ENCODE results near the gene KCNH8. TPM values are rescaled to one million over a fixed set of nuclear protein-coding genes. Genes with fewer than 3 reads are reported as not detected.

Gene KCNH8
- total RNA-seq, 1 donor, result not detected

GRCh38 chr3:19473971-19474580 is 325.8 kb downstream of the KCNH8 start:
- Histone ChIP-seq H3K4me3 (ENCODE audit: insufficient read depth, low read length) (no peak overlapping the region), H3K27me3 (ENCODE audit: insufficient read depth, low read length) (no peaks in the 10 kb centered on the region), H2AFZ (ENCODE audit: low read length) (no peak overlapping the region), H4K20me1 (ENCODE audit: insufficient read depth, low read length) (no peaks in the 10 kb centered on the region), H3K9me3 (ENCODE audit: low read depth, low read length) (no peaks in the 10 kb centered on the region), H3K27ac (ENCODE audit: low read depth, low read length) (no peak overlapping the region), H3K36me3 (ENCODE audit: insufficient read depth, low read length) (no peaks in the 10 kb centered on the region), H3K4me1 (ENCODE audit: insufficient read depth, low read length) (no peaks in the 10 kb centered on the region), H3K79me2 (ENCODE audit: insufficient read depth, low read length) (no peaks in the 10 kb centered on the region), H3K4me2 (ENCODE audit: insufficient read depth, low read length) (no peak overlapping the region)
- no peak for DNase-seq (ENCODE audit: insufficient read length, low spot score, missing footprints)
- no peak for TF ChIP-seq CTCF (IDR thresholded peaks at IDR 0.05; ENCODE audit: extremely low read depth, low read depth, low read length)

GRCh38 chr3:19476281-19476680 is 328.0 kb downstream of the KCNH8 start:
- Histone ChIP-seq H3K27ac (ENCODE audit: low read depth, low read length) (no peak overlapping the region), H2AFZ (ENCODE audit: low read length) (no peak overlapping the region), H4K20me1 (ENCODE audit: insufficient read depth, low read length) (no peaks in the 10 kb centered on the region), H3K36me3 (ENCODE audit: insufficient read depth, low read length) (no peaks in the 10 kb centered on the region), H3K4me3 (ENCODE audit: insufficient read depth, low read length) (no peak overlapping the region), H3K27me3 (ENCODE audit: insufficient read depth, low read length) (no peaks in the 10 kb centered on the region), H3K4me2 (ENCODE audit: insufficient read depth, low read length) (no peak overlapping the region), H3K79me2 (ENCODE audit: insufficient read depth, low read length) (no peaks in the 10 kb centered on the region), H3K9me3 (ENCODE audit: low read depth, low read length) (peaks cover 4% of the 10 kb centered on the region), H3K4me1 (ENCODE audit: insufficient read depth, low read length) (no peaks in the 10 kb centered on the region)
- DNase-seq (ENCODE audit: insufficient read length, low spot score, missing footprints), result no peak
- TF ChIP-seq CTCF (IDR thresholded peaks at IDR 0.05; ENCODE audit: extremely low read depth, low read depth, low read length), result no peak

- TF ChIP-seq CTCF (IDR thresholded peaks at IDR 0.05; ENCODE audit: extremely low read depth, low read depth, low read length), result no peak
- Histone ChIP-seq H2AFZ (ENCODE audit: low read length) (no peak overlapping the region), H3K4me3 (ENCODE audit: insufficient read depth, low read length) (no peak overlapping the region), H3K9me3 (ENCODE audit: low read depth, low read length) (no peaks in the 10 kb centered on the region), H3K36me3 (ENCODE audit: insufficient read depth, low read length) (no peaks in the 10 kb centered on the region), H3K27ac (ENCODE audit: low read depth, low read length) (no peak overlapping the region), H3K4me1 (ENCODE audit: insufficient read depth, low read length) (no peaks in the 10 kb centered on the region), H3K4me2 (ENCODE audit: insufficient read depth, low read length) (no peak overlapping the region), H3K79me2 (ENCODE audit: insufficient read depth, low read length) (no peaks in the 10 kb centered on the region), H3K27me3 (ENCODE audit: insufficient read depth, low read length) (no peaks in the 10 kb centered on the region), H4K20me1 (ENCODE audit: insufficient read depth, low read length) (no peaks in the 10 kb centered on the region)
- no peak for DNase-seq (ENCODE audit: insufficient read length, low spot score, missing footprints)
Observed at GRCh38 chr3:19485267-19485666, 337.0 kb downstream of the KCNH8 start.

- no peaks in the 10 kb centered on the region for H3K36me3 ChIP-seq (ENCODE audit: insufficient read depth, low read length)
- TF ChIP-seq CTCF (IDR thresholded peaks at IDR 0.05; ENCODE audit: extremely low read depth, low read depth, low read length), result no peak
- H3K4me2 ChIP-seq (ENCODE audit: insufficient read depth, low read length), result no peak overlapping the region
- H2AFZ ChIP-seq (ENCODE audit: low read length), result no peak overlapping the region
- no peaks in the 10 kb centered on the region for H3K27me3 ChIP-seq (ENCODE audit: insufficient read depth, low read length)
- no peaks in the 10 kb centered on the region for H3K79me2 ChIP-seq (ENCODE audit: insufficient read depth, low read length)
- H3K9me3 ChIP-seq (ENCODE audit: low read depth, low read length), result no peaks in the 10 kb centered on the region
- no peak for DNase-seq (ENCODE audit: insufficient read length, low spot score, missing footprints)
- H3K4me3 ChIP-seq (ENCODE audit: insufficient read depth, low read length), result no peak overlapping the region
- H4K20me1 ChIP-seq (ENCODE audit: insufficient read depth, low read length), result no peaks in the 10 kb centered on the region
- H3K27ac ChIP-seq (ENCODE audit: low read depth, low read length), result no peak overlapping the region
- H3K4me1 ChIP-seq (ENCODE audit: insufficient read depth, low read length), result no peaks in the 10 kb centered on the region
Observed at GRCh38 chr3:19487386-19487785, 339.1 kb downstream of the KCNH8 start.

Measured in osteoblast (primary cell).